ENCODE data around the gene EVA1C.

- TF ChIP-seq RAD21 (IDR thresholded peaks at IDR 0.05; ENCODE audit: low read depth): no peak
- no peak for TF ChIP-seq TAF1 (IDR thresholded peaks at IDR 0.05; ENCODE audit: low read depth)
- no peak for TF ChIP-seq TEAD4 (IDR thresholded peaks at IDR 0.05)
These were observed 137.4 kb downstream of the EVA1C start for GRCh38 chr21:32549886-32550285.
